Raji (cell line): ENCODE measurements around the gene JPH2.

Experiments used
- POLR2A ChIP-seq: IDR thresholded peaks from 2 replicates; pipeline ENCODE4 v1.6.1; 2011; ENCODE audit warnings: low read depth, low read length, control low read depth; ENCODE audit not compliant: insufficient read depth

Gene JPH2

DNA sequence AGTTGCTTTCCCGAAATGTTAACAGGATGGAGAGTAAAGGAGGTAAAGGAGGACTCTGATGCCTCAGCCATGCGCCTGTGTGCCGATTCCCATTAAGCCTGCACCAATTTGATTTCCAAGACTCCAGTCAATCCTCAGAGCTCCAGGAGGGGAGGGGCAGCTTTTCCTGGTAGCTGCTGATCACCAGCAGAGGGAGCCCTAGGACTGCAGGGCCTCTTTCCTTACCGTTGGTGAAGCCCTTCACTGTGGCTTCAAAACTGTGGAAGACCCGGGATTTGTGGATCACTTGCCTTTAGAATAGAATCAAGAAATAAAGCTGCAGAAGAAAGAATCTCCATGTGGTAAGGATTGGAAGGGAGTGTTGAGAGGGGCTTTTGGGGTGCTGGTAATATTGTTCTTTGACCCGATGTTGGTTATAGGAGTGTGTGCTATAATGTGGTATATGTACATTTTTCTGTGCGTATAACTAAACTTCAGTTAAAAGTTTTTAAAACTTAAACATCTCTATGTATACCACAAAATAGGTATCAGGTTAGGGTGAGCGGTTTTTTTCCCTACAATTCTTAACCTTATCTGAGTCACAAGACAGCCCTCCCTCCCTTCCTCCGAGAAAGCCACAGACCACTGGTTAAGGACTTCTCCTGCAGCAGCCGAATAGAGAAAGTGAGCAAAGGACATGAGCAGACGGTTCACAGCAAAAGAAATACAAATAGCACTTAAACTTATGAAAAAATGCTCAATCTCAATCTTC, 30.5 kb upstream of the JPH2 start:
- no peak for TF ChIP-seq POLR2A

- no peak for TF ChIP-seq POLR2A
Measured at GRCh38 chr20:44215125-44215524, 28.1 kb upstream of the JPH2 start.

DNA sequence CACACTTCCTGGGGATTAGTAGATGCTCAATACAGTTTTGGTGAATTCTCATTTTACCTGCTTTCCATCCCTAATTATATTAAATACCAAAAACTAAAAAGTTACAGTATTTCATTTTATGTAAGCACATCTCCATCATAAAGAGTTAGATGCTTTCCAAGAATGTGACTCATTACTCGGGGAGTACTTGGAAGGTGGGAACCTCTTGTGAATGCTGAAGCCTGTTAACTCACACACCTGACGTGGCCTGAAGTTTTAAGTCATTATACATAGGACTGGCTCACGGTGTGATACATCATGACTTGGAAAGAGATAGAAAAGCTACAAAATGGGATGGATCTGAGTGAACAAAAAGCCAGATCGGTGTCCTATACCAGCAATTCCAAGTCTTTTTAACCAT, 25.8 kb upstream of the JPH2 start:
- no peak for TF ChIP-seq POLR2A

- no peak for TF ChIP-seq POLR2A
Measured at GRCh38 chr20:44211177-44212039, 24.4 kb upstream of the JPH2 start.

GRCh38 chr20:44210406-44211176, 23.6 kb upstream of the JPH2 start, which contains the start of gene OSER1:
Gene OSER1 (minus strand): TSS chr20:44210771. CDS start chr20:44206957, 3,814 bp downstream.
- TF ChIP-seq POLR2A: peak; percentile 83

GRCh38 chr20:44209686-44210405, 22.9 kb upstream of the JPH2 start:
- TF ChIP-seq POLR2A: no peak

DNA sequence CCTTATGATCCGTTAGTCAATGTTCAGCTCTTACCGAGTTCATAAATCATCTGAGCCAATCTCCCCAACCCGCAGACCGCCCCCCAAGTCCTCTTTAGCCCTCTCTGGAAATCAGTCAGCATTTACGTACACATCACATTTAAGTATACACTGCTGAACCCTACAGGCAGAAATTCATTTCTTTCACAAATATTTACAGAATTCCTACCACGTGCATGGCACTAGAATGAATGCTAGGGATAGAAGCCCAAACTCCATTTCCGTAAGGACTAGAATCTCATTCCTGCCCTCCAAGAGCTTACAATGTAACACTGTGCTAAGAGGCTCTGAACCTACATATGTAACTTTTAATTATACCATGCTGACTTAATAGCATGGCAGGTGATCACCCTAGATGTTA, 21.8 kb upstream of the JPH2 start:
- TF ChIP-seq POLR2A: no peak

GRCh38 chr20:44208165-44208564, 21.2 kb upstream of the JPH2 start:
- no peak for TF ChIP-seq POLR2A

DNA sequence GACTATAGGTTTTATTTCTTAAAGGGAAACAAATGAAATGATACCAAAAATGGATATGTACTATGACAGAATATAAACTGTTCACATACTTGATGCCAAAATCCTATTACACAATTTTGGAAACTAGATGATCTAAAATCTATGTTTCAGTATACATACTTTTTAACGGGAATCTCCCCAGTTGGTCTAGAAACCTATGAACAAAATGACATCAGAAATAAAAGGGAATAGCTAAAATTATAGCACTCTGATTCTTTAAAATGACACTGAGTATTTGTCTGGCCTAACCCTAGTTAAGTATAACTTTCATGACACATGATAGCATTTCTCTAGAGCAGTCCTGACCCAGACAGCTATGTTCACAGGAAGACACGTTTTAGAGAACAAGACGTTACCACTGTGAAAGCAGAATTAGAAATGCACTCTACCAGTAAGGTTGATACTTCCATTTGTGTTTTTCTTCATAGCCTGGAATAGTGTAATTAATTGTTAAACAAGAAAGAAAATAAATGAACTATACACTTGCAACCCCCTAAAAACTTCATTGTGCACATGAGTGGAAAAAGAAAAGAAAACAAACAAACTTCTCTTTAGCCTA, 20.2 kb upstream of the JPH2 start:
- no peak for TF ChIP-seq POLR2A

GRCh38 chr20:44206132-44206531, 19.1 kb upstream of the JPH2 start:
- TF ChIP-seq POLR2A: no peak

DNA sequence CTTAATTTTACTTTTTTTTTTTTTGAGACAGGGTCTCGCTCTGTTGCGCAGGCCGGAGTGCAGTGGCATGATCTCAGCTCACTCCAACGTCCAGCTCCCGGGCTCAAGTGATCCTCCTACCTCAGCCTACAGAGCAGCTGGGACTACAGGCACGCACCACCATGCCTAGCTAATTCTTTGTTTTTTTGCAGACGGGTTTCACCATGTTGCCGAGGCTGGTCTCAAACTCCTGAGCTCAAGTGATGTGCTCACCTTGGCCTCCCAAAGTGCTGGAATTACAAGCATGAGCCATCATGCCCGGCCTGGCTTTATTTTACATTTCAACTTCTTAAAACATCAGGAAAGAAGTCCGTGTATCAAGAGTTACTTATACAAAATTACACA, 17.8 kb upstream of the JPH2 start:
- TF ChIP-seq POLR2A: no peak

- no peak for TF ChIP-seq POLR2A
Measured at GRCh38 chr20:44204156-44204831, 17.3 kb upstream of the JPH2 start.

- no peak for TF ChIP-seq POLR2A
Measured at GRCh38 chr20:44203161-44203560, 16.2 kb upstream of the JPH2 start.

DNA sequence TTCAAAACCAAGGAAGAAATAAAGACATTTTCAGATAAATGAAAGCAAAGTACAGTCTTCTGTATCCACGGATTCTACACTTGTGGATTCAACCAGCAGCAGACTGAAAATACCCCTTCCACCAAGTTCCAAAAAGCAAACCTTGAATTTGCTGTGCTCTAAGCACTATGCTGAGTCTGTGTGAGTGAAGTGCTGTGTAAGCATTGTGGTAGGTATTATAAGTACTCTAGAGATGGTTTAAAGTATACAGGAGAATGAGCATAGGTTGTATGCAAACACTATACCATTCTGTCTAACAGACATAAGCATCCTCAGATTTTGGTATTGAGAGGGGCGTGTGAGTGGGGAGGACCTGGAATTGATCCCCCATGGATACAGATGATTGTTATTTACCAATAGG, 14.0 kb upstream of the JPH2 start:
- no peak for TF ChIP-seq POLR2A
